ENCODE measurements around the gene MEOX1. TPM values are rescaled to one million over a fixed set of nuclear protein-coding genes. Genes with fewer than 3 reads are reported as not detected.

The MEOX1 gene
- total and polyA plus RNA-seq, 2 of the 13 experiments (the other 11 are each of a cell fraction or from before 2014, with no cell fraction given), result not detected

GRCh38 chr17:43669971-43670644, 8.4 kb upstream of the MEOX1 start (continued):
- no peak for TF ChIP-seq SKIL (CRISPR knock-in tag; IDR thresholded peaks at IDR 0.05; ENCODE audit: borderline replicate concordance)
- no peak for TF ChIP-seq ZNF567 (CRISPR knock-in tag; IDR thresholded peaks at IDR 0.05; ENCODE audit: borderline replicate concordance)
- no peak for TF ChIP-seq NR2F1 (CRISPR knock-in tag; IDR thresholded peaks at IDR 0.05)
- no peak for TF ChIP-seq ZNF83 (CRISPR knock-in tag; IDR thresholded peaks at IDR 0.05; ENCODE audit: borderline replicate concordance)
- TF ChIP-seq BRD4 (CRISPR knock-in tag; IDR thresholded peaks at IDR 0.05), result peak; percentile 36; the same call in 1 of the 2 replicates
- no peak for TF ChIP-seq NFIC (IDR thresholded peaks at IDR 0.05; ENCODE audit: low read length)
- TF ChIP-seq RBAK (CRISPR knock-in tag; IDR thresholded peaks at IDR 0.05), result no peak
- no peak for TF ChIP-seq ISX (CRISPR knock-in tag; conservative IDR thresholded peaks at IDR 0.05)
- no peak for TF ChIP-seq BCL3 (CRISPR knock-in tag; IDR thresholded peaks at IDR 0.05)
- TF ChIP-seq ZNF891 (CRISPR knock-in tag; IDR thresholded peaks at IDR 0.05), result no peak; the same call in 1 of the 2 replicates
- TF ChIP-seq ATF2 (CRISPR knock-in tag; IDR thresholded peaks at IDR 0.05), result no peak
- peak; percentile 33; the same call in 1 of the 2 replicates for TF ChIP-seq MED1 (CRISPR knock-in tag; IDR thresholded peaks at IDR 0.05)
- no peak for TF ChIP-seq HOXD1 (CRISPR knock-in tag; IDR thresholded peaks at IDR 0.05)
- no peak for TF ChIP-seq CREB1 (IDR thresholded peaks at IDR 0.05)
- no peak for TF ChIP-seq CREB1 (CRISPR knock-in tag; IDR thresholded peaks at IDR 0.05)
- TF ChIP-seq NFAT5 (CRISPR knock-in tag; IDR thresholded peaks at IDR 0.05), result no peak
